Endodermal cell (in vitro differentiated cells): Measurements from ENCODE around the gene CCNI2. TPM values are rescaled to one million over a fixed set of nuclear protein-coding genes. Genes with fewer than 3 reads are reported as not detected.

Experiments
- DNase-seq: peaks from one replicate; pipeline ENCODE4 v3.0.0-alpha.2; 2017
- H3K27ac ChIP-seq: 2 replicates; pipeline ENCODE4 v1.5.1; 2013; ENCODE audit warnings: mild to moderate bottlenecking, low read depth, low read length, moderate library complexity
- H3K27me3 ChIP-seq: 2 replicates; pipeline ENCODE4 v1.6.1; 2013; ENCODE audit warnings: mild to moderate bottlenecking, low read length, moderate library complexity; ENCODE audit not compliant: insufficient read depth, control insufficient read depth, poor library complexity, severe bottlenecking
- H3K36me3 ChIP-seq: 2 replicates; pipeline ENCODE4 v1.7.0; 2013; ENCODE audit warnings: mild to moderate bottlenecking, low read length, moderate library complexity; ENCODE audit not compliant: control insufficient read depth, insufficient read depth
- H3K4me1 ChIP-seq: one replicate; pipeline ENCODE4 v1.7.0; 2013; ENCODE audit warnings: low read length; ENCODE audit not compliant: control insufficient read depth, insufficient read depth
- H3K4me3 ChIP-seq: 2 replicates; pipeline ENCODE4 v1.5.1; 2013; ENCODE audit warnings: mild to moderate bottlenecking, low read length, moderate library complexity
- H3K9ac ChIP-seq: 2 replicates; pipeline ENCODE4 v1.6.1; 2013; ENCODE audit warnings: mild to moderate bottlenecking, low read length, moderate library complexity; ENCODE audit not compliant: poor library complexity, severe bottlenecking; ENCODE audit errors: extremely low read depth
- H3K9me3 ChIP-seq: 2 replicates; pipeline ENCODE4 v1.6.1; 2013; ENCODE audit warnings: mild to moderate bottlenecking, low read length, moderate library complexity; ENCODE audit not compliant: control insufficient read depth
- H3K27ac Mint-ChIP-seq: 2 replicates; pipeline ENCODE4 v1.8.0; 2020; ENCODE audit warnings: mixed read lengths
- H3K27me3 Mint-ChIP-seq: 2 replicates; pipeline ENCODE4 v1.8.0; 2021; ENCODE audit warnings: mild to moderate bottlenecking, mixed read lengths; ENCODE audit not compliant: insufficient read depth
- H3K36me3 Mint-ChIP-seq: 2 replicates; pipeline ENCODE4 v1.8.0; 2020; ENCODE audit warnings: low read depth, mixed read lengths
- H3K4me1 Mint-ChIP-seq: 2 replicates; pipeline ENCODE4 v1.8.0; 2020; ENCODE audit warnings: mixed read lengths
- H3K4me3 Mint-ChIP-seq: 2 replicates; pipeline ENCODE4 v1.8.0; 2020; ENCODE audit warnings: mild to moderate bottlenecking, moderate library complexity, mixed read lengths
- H3K9me3 Mint-ChIP-seq: 2 replicates; pipeline ENCODE4 v1.8.0; 2020; ENCODE audit warnings: mild to moderate bottlenecking, mixed read lengths
- CTCF ChIP-seq: fragments of 200-600 bp; sonication (generic); conservative IDR thresholded peaks from 2 replicates; pipeline ENCODE4 v1.5.0; 2021; ENCODE audit warnings: antibody characterized with exemption, mild to moderate bottlenecking
- WGBS, 2 experiments: methylation state at CpG; one replicate each; pipeline versions ENCODE4 v1.1.5 to v1.1.7; 2013; ENCODE audit warnings: missing lambda C conversion rate in 2 of 2, mixed read lengths in 1 of 2; ENCODE audit not compliant: insufficient coverage in 1 of 2, insufficient read length in 1 of 2; 5-methylcytosine and 5-hydroxymethylcytosine counted together
- total RNA-seq, 2 donors: library from RNA; stranded (reverse); fragmentation: NEBNext Ultra II Directional in 1 of 2; extraction: Animal tissue kit (Norgen Biotek cat#: 25700) in 1 of 2; gene quantifications; 2 replicates in 1 of 2; 3 replicates in 1 of 2; pipeline ENCODE4 v1.2.1, GENCODE V29; 2021

Gene CCNI2
- total RNA-seq, 2 donors from 2014 or later, result 1.2 to 1.3 TPM

- 89% methylated on average over 2 of the region's 2 CpGs; no CpG with 5 or more reads in 1 of the 2 experiments for WGBS, 2 experiments
- no peak overlapping the region for H3K27ac ChIP-seq
- H3K4me1 Mint-ChIP-seq, result no peaks in the 10 kb centered on the region
- H3K27ac Mint-ChIP-seq, result no peak overlapping the region
- no peaks in the 10 kb centered on the region for H3K36me3 ChIP-seq
- H3K4me1 ChIP-seq, result no peaks in the 10 kb centered on the region
- no peak overlapping the region for H3K4me3 Mint-ChIP-seq
- no peak overlapping the region for H3K4me3 ChIP-seq
- TF ChIP-seq CTCF, result no peak
- H3K9me3 Mint-ChIP-seq, result peaks cover 5% of the 10 kb centered on the region
- H3K27me3 Mint-ChIP-seq, result peaks cover 52% of the 10 kb centered on the region
- H3K36me3 Mint-ChIP-seq, result no peaks in the 10 kb centered on the region
- DNase-seq, result no peak
- no peak overlapping the region for H3K9ac ChIP-seq
- peaks cover 3% of the 10 kb centered on the region for H3K9me3 ChIP-seq
- peaks cover 57% of the 10 kb centered on the region for H3K27me3 ChIP-seq
Observed at GRCh38 chr5:132742158-132742557, 5.1 kb upstream of the CCNI2 start.

GRCh38 chr5:132742626-132743025 is 4.6 kb upstream of the CCNI2 start:
- H3K36me3 Mint-ChIP-seq, result no peaks in the 10 kb centered on the region
- H3K4me1 Mint-ChIP-seq, result no peaks in the 10 kb centered on the region

GRCh38 chr5:132744659-132745058 is 2.6 kb upstream of the CCNI2 start:
- Histone ChIP-seq H3K27me3 (peaks cover 72% of the 10 kb centered on the region), H3K9me3 (peaks cover 3% of the 10 kb centered on the region), H3K9ac (no peak overlapping the region), H3K36me3 (no peaks in the 10 kb centered on the region), H3K4me1 (no peaks in the 10 kb centered on the region), H3K4me3 (no peak overlapping the region), H3K27ac (no peak overlapping the region)
- H3K27ac Mint-ChIP-seq, result no peak overlapping the region
- no peaks in the 10 kb centered on the region for H3K36me3 Mint-ChIP-seq
- WGBS, 2 experiments, result 85 to 91% methylated on average over 1 to 2 of the region's 2 CpGs
- no peak overlapping the region for H3K4me3 Mint-ChIP-seq
- TF ChIP-seq CTCF, result no peak
- peaks cover 66% of the 10 kb centered on the region for H3K27me3 Mint-ChIP-seq
- no peaks in the 10 kb centered on the region for H3K4me1 Mint-ChIP-seq
- no peak for DNase-seq
- peaks cover 5% of the 10 kb centered on the region for H3K9me3 Mint-ChIP-seq

More at GRCh38 chr5:132742626-132743025, 4.6 kb upstream of the CCNI2 start:
- Mint-ChIP-seq H3K27me3 (peaks cover 52% of the 10 kb centered on the region), H3K4me3 (no peak overlapping the region), H3K27ac (no peak overlapping the region), H3K9me3 (peaks cover 5% of the 10 kb centered on the region)
- Histone ChIP-seq H3K27me3 (peaks cover 61% of the 10 kb centered on the region), H3K4me1 (no peaks in the 10 kb centered on the region), H3K4me3 (no peak overlapping the region), H3K36me3 (no peaks in the 10 kb centered on the region), H3K27ac (no peak overlapping the region), H3K9ac (no peak overlapping the region), H3K9me3 (peaks cover 3% of the 10 kb centered on the region)
- no peak for DNase-seq
- 75 to 95% methylated on average over 1 to 4 of the region's 5 CpGs for WGBS, 2 experiments
- no peak for TF ChIP-seq CTCF
